OCI-LY7 (cell line): ENCODE data around the gene TRAF3IP3. TPM values are rescaled to one million over a fixed set of nuclear protein-coding genes. Genes with fewer than 3 reads are reported as not detected.

ENCODE experiments used
- BruUV-seq: library from RNA; stranded (reverse); fragments of 400-500 nt; replicated peaks from 2 replicates; lab custom pipeline; 2021; lab: Mats Ljungman, UMichigan
- CTCF ChIA-PET: fragments of 300-600 bp; sonication (Branson Sonifier 250); formaldehyde crosslinking; loops from one replicate; lab custom pipeline; 2022; ENCODE audit warnings: antibody characterized with exemption; ENCODE audit not compliant: unreplicated experiment; lab: Charles Lee
- POLR2A ChIA-PET: fragments of 300-600 bp; sonication (Branson Sonifier 250); formaldehyde crosslinking; loops from one replicate; lab custom pipeline; 2022; ENCODE audit warnings: antibody characterized with exemption; lab: Charles Lee
- DNase-seq: peaks from one replicate; pipeline ENCODE4 v3.0.0-alpha.2; 2015; ENCODE audit warnings: low spot score
- H2AFZ ChIP-seq: fragments of 200-600 bp; sonication (generic), shearing (Covaris generic); 2 replicates; pipeline ENCODE4 v1.6.1; 2014; ENCODE audit warnings: mild to moderate bottlenecking, antibody characterized with exemption, low read length, moderate library complexity
- H3K27ac ChIP-seq: fragments of 200-600 bp; sonication (generic); 2 replicates; pipeline ENCODE4 v1.5.1; 2014; ENCODE audit warnings: mixed run types, low read depth, mild to moderate bottlenecking, moderate library complexity, low read length, inconsistent platforms; ENCODE audit not compliant: poor library complexity, severe bottlenecking
- H3K36me3 ChIP-seq: fragments of 200-600 bp; sonication (generic); 2 replicates; pipeline ENCODE4 v1.6.1; 2014; ENCODE audit warnings: mild to moderate bottlenecking, antibody characterized with exemption, low read length, moderate library complexity, mixed read lengths; ENCODE audit not compliant: insufficient read depth
- H3K4me1 ChIP-seq: fragments of 200-600 bp; sonication (generic); 2 replicates; pipeline ENCODE4 v1.5.1; 2014; ENCODE audit warnings: mild to moderate bottlenecking, low read length; ENCODE audit not compliant: insufficient read depth, poor library complexity, severe bottlenecking
- H3K4me2 ChIP-seq: fragments of 200-600 bp; sonication (generic); 2 replicates; pipeline ENCODE4 v1.6.1; 2014; ENCODE audit warnings: mild to moderate bottlenecking, low read length
- H3K4me3 ChIP-seq: fragments of 200-600 bp; sonication (generic); 2 replicates; pipeline ENCODE4 v1.5.1; 2014; ENCODE audit warnings: mild to moderate bottlenecking, low read depth, low read length; ENCODE audit not compliant: poor library complexity, severe bottlenecking
- H3K79me2 ChIP-seq: fragments of 200-600 bp; sonication (generic); 2 replicates; pipeline ENCODE4 v1.6.1; 2016; ENCODE audit warnings: low read depth, mild to moderate bottlenecking, low read length, moderate library complexity, mixed read lengths; ENCODE audit not compliant: insufficient read depth
- H3K9me2 ChIP-seq: fragments of 200-600 bp; sonication (generic); 2 replicates; pipeline ENCODE4 v1.6.1; 2016; ENCODE audit warnings: mild to moderate bottlenecking, low read length, mixed read lengths; ENCODE audit not compliant: insufficient read depth
- H3K9me3 ChIP-seq: fragments of 200-600 bp; sonication (generic); 2 replicates; pipeline ENCODE4 v1.6.1; 2014; ENCODE audit warnings: mild to moderate bottlenecking, mixed run types, low read length, mixed read lengths
- H4K20me1 ChIP-seq: fragments of 200-600 bp; sonication (generic); 2 replicates; pipeline ENCODE4 v1.6.1; 2014; ENCODE audit warnings: mild to moderate bottlenecking, antibody characterized with exemption, low read length, moderate library complexity, mixed read lengths; ENCODE audit not compliant: insufficient read depth
- CTCF ChIP-seq: fragments of 200-600 bp; sonication (generic); conservative IDR thresholded peaks from 2 replicates; pipeline ENCODE4 v1.5.1; 2014; ENCODE audit warnings: mild to moderate bottlenecking, antibody characterized with exemption, low read length, moderate library complexity, mixed read lengths
- EZH2phosphoT487 ChIP-seq: fragments of 200-600 bp; sonication (generic); IDR thresholded peaks from 2 replicates; pipeline ENCODE4 v1.6.1; 2018; ENCODE audit warnings: low read depth, borderline replicate concordance, mild to moderate bottlenecking, mixed run types, antibody characterized with exemption, low read length, moderate library complexity, mixed read lengths
- intact Hi-C: fragments of 100-400 bp; cut with micrococcal nuclease; formaldehyde crosslinking; loops from one replicate; pipeline ENCODE4 v1.10.0; 2022; ENCODE audit not compliant: unreplicated experiment
- total RNA-seq, 2 experiments: library from RNA; depleted of rRNA in 1 of 2; stranded (reverse); fragments of >200 nt in 1 of 2; shearing (Covaris generic) in 1 of 2; gene quantifications; 2 replicates each; pipeline ENCODE4 v1.2.3, GENCODE V29; 2014 to 2022

The TRAF3IP3 gene
- total RNA-seq, 2 experiments from 2014 or later = 22.1 to 53.6 TPM

GRCh38 chr1:209819058-209819457 is 63.2 kb downstream of the TRAF3IP3 start:
- BruUV-seq = no TSS peak
- POLR2A ChIA-PET = no interaction called here
- Histone ChIP-seq H3K79me2 (no peaks in the 10 kb centered on the region), H3K36me3 (no peaks in the 10 kb centered on the region), H3K27ac (no peak overlapping the region), H4K20me1 (no peaks in the 10 kb centered on the region), H3K4me1 (no peaks in the 10 kb centered on the region), H3K4me2 (no peak overlapping the region), H3K9me2 (no peaks in the 10 kb centered on the region), H2AFZ (no peak overlapping the region), H3K4me3 (no peak overlapping the region), H3K9me3 (no peaks in the 10 kb centered on the region)
- CTCF ChIA-PET = no interaction called here
- intact Hi-C loops = no loop called here
- no peak for DNase-seq
- TF ChIP-seq EZH2phosphoT487 (no peak), CTCF (no peak)

- H3K27ac ChIP-seq = no peak overlapping the region
- no peak for TF ChIP-seq CTCF
- TF ChIP-seq EZH2phosphoT487 = no peak
- intact Hi-C loops = no loop called here
- H3K9me2 ChIP-seq = no peaks in the 10 kb centered on the region
- H3K79me2 ChIP-seq = no peaks in the 10 kb centered on the region
- BruUV-seq = no TSS peak
- no peaks in the 10 kb centered on the region for H3K4me1 ChIP-seq
- H2AFZ ChIP-seq = no peak overlapping the region
- H3K4me2 ChIP-seq = no peak overlapping the region
- no peak for DNase-seq
- ChIA-PET CTCF (no interaction called here), POLR2A (interaction anchor here (1.2 to 1.6 kb wide), 2 partner anchors 13 to 96 kb away, joined by 3 read pairs; no protein-coding TSS in a partner anchor)
- H3K4me3 ChIP-seq = no peak overlapping the region
- H3K9me3 ChIP-seq = no peaks in the 10 kb centered on the region
- H3K36me3 ChIP-seq = no peaks in the 10 kb centered on the region
- H4K20me1 ChIP-seq = no peaks in the 10 kb centered on the region
These were observed 65.1 kb downstream of the TRAF3IP3 start for GRCh38 chr1:209820986-209821385.

GRCh38 chr1:209822706-209823105 is 66.9 kb downstream of the TRAF3IP3 start:
- H3K4me2 ChIP-seq = no peak overlapping the region
- no peak for DNase-seq
- no TSS peak for BruUV-seq

More at GRCh38 chr1:209822706-209823105, 66.9 kb downstream of the TRAF3IP3 start:
- H2AFZ ChIP-seq = peak overlapping the region; percentile 82; the same call in 1 of the 2 replicates
- no peak overlapping the region for H3K4me3 ChIP-seq
- H3K9me2 ChIP-seq = no peaks in the 10 kb centered on the region
- H3K79me2 ChIP-seq = no peaks in the 10 kb centered on the region
- no peaks in the 10 kb centered on the region for H3K36me3 ChIP-seq
- CTCF ChIA-PET = interaction anchor here (0.5 to 1.2 kb wide), 4 partner anchors 9 to 35 kb away, joined by 3 to 6 read pairs (median 4); no protein-coding TSS in a partner anchor
- no peak for TF ChIP-seq CTCF
- TF ChIP-seq EZH2phosphoT487 = no peak
- no peaks in the 10 kb centered on the region for H3K9me3 ChIP-seq
- intact Hi-C loops = no loop called here
- no peaks in the 10 kb centered on the region for H4K20me1 ChIP-seq
- no peak overlapping the region for H3K27ac ChIP-seq
- POLR2A ChIA-PET = interaction anchor here (0.6 to 2.2 kb wide), 5 partner anchors 10 to 80 kb away, joined by 3 to 12 read pairs (median 4); partner anchors contain the start of gene TRAF3IP3
- H3K4me1 ChIP-seq = peaks cover 6% of the 10 kb centered on the region
